Calu3 (cell line): Measurements from ENCODE around the gene RBM25. TPM values are rescaled to one million over a fixed set of nuclear protein-coding genes. Genes with fewer than 3 reads are reported as not detected.

Experiments
- BruUV-seq: library from RNA; stranded (reverse); fragments of 400-500 nt; replicated peaks from 2 replicates; lab custom pipeline; 2021; lab: Mats Ljungman, UMichigan
- CTCF ChIA-PET: fragments of 300-600 bp; sonication (Branson Sonifier 250); formaldehyde crosslinking; loops from one replicate; lab custom pipeline; 2022; ENCODE audit warnings: antibody characterized with exemption; lab: Charles Lee
- DNase-seq: peaks from one replicate; pipeline ENCODE4 v3.0.0; 2022
- H3K27ac Mint-ChIP-seq: one replicate; pipeline ENCODE4 v1.8.0; 2022; ENCODE audit warnings: mixed read lengths; ENCODE audit not compliant: unreplicated experiment
- H3K27me3 Mint-ChIP-seq: one replicate; pipeline ENCODE4 v1.8.0; 2022; ENCODE audit warnings: mixed read lengths; ENCODE audit not compliant: unreplicated experiment
- H3K36me3 Mint-ChIP-seq: one replicate; pipeline ENCODE4 v1.8.0; 2022; ENCODE audit warnings: mild to moderate bottlenecking, moderate library complexity, mixed read lengths; ENCODE audit not compliant: insufficient read depth, unreplicated experiment
- H3K4me1 Mint-ChIP-seq: one replicate; pipeline ENCODE4 v1.8.0; 2022; ENCODE audit warnings: mild to moderate bottlenecking, low read depth, mixed read lengths; ENCODE audit not compliant: unreplicated experiment
- H3K4me3 Mint-ChIP-seq: one replicate; pipeline ENCODE4 v1.8.0; 2022; ENCODE audit warnings: mild to moderate bottlenecking, low read depth, moderate library complexity, mixed read lengths; ENCODE audit not compliant: unreplicated experiment
- H3K9me3 Mint-ChIP-seq: one replicate; pipeline ENCODE4 v1.8.0; 2022; ENCODE audit warnings: low read depth, mixed read lengths; ENCODE audit not compliant: unreplicated experiment
- intact Hi-C: fragments of 100-400 bp; cut with micrococcal nuclease; formaldehyde crosslinking; loops from one replicate; pipeline ENCODE4 v1.10.0; 2022; ENCODE audit not compliant: unreplicated experiment
- total RNA-seq: library from RNA; stranded (reverse); gene quantifications from 2 replicates; pipeline ENCODE4 v1.2.3, GENCODE V29; 2022
- TF ChIP-seq, protein P1 (sequence below): fragments of 200-600 bp; IDR thresholded peaks from one replicate; pipeline ENCODE4 v1.8.0; 2022; ENCODE audit warnings: antibody characterized with exemption; ENCODE audit not compliant: unreplicated experiment

The RBM25 gene
- total RNA-seq, 1 experiment from 2014 or later: 87.5 TPM

- H3K4me1 Mint-ChIP-seq: no peaks in the 10 kb centered on the region
- H3K36me3 Mint-ChIP-seq: peaks cover 47% of the 10 kb centered on the region
- no peaks in the 10 kb centered on the region for H3K27me3 Mint-ChIP-seq
- TF ChIP-seq, protein P1, sequence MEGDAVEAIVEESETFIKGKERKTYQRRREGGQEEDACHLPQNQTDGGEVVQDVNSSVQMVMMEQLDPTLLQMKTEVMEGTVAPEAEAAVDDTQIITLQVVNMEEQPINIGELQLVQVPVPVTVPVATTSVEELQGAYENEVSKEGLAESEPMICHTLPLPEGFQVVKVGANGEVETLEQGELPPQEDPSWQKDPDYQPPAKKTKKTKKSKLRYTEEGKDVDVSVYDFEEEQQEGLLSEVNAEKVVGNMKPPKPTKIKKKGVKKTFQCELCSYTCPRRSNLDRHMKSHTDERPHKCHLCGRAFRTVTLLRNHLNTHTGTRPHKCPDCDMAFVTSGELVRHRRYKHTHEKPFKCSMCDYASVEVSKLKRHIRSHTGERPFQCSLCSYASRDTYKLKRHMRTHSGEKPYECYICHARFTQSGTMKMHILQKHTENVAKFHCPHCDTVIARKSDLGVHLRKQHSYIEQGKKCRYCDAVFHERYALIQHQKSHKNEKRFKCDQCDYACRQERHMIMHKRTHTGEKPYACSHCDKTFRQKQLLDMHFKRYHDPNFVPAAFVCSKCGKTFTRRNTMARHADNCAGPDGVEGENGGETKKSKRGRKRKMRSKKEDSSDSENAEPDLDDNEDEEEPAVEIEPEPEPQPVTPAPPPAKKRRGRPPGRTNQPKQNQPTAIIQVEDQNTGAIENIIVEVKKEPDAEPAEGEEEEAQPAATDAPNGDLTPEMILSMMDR: no peak
- no TSS peak for BruUV-seq
- H3K9me3 Mint-ChIP-seq: no peaks in the 10 kb centered on the region
- intact Hi-C loops: no loop called here
- DNase-seq: no peak
- CTCF ChIA-PET: no interaction called here
- H3K27ac Mint-ChIP-seq: no peak overlapping the region
- no peak overlapping the region for H3K4me3 Mint-ChIP-seq
These were observed 66.8 kb downstream of the RBM25 start for GRCh38 chr14:73125169-73125588.

- no peaks in the 10 kb centered on the region for H3K27me3 Mint-ChIP-seq
- H3K36me3 Mint-ChIP-seq: peaks cover 44% of the 10 kb centered on the region
- no peak for DNase-seq
- CTCF ChIA-PET: no interaction called here
- intact Hi-C loops: no loop called here
- no peaks in the 10 kb centered on the region for H3K9me3 Mint-ChIP-seq
- BruUV-seq: no TSS peak
- no peaks in the 10 kb centered on the region for H3K4me1 Mint-ChIP-seq
- TF ChIP-seq, protein P1: no peak
- no peak overlapping the region for H3K27ac Mint-ChIP-seq
- no peak overlapping the region for H3K4me3 Mint-ChIP-seq
These were observed 67.4 kb downstream of the RBM25 start for GRCh38 chr14:73125746-73126145.

DNA sequence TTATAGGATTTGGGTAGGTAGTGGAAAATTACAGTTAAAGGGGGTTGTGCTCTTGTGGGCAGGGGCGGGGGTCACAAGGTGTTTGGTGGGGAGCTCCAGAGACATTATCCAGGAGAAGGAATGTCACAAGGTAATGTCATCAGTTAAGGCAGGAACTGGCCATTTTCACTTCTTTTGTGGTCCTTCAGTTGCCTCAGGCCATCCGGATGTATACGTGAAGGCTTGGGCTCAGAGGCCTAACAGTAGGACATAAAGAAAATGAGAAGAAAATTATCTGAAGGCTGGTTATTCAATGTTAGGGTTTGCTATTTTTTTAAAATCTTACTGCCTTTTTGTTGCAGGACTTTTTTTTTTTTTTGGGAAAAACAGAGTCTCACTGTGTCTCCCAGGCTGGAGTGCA lies 75.5 kb downstream of the RBM25 start:
- CTCF ChIA-PET: no interaction called here
- no TSS peak for BruUV-seq

GRCh38 chr14:73136085-73136386 lies 77.7 kb downstream of the RBM25 start:
- Mint-ChIP-seq H3K27ac (peak overlapping the region; percentile 55), H3K4me1 (peaks cover 12% of the 10 kb centered on the region), H3K36me3 (peaks cover 32% of the 10 kb centered on the region), H3K27me3 (no peaks in the 10 kb centered on the region), H3K9me3 (peaks cover 5% of the 10 kb centered on the region), H3K4me3 (peak overlapping the region; percentile 77)
- intact Hi-C loops: no loop called here
- DNase-seq: no peak
- no TSS peak for BruUV-seq
- CTCF ChIA-PET: interaction anchor here (0.6 to 1.4 kb wide), 5 partner anchors 78 to 1180 kb away, joined by 3 to 12 read pairs (median 5); partner anchors contain the start of gene RBM25
- TF ChIP-seq, protein P1: no peak

More for the DNA sequence above, 75.5 kb downstream of the RBM25 start:
- Mint-ChIP-seq H3K36me3 (peaks cover 28% of the 10 kb centered on the region), H3K4me3 (no peak overlapping the region), H3K9me3 (peaks cover 5% of the 10 kb centered on the region), H3K27ac (no peak overlapping the region), H3K27me3 (no peaks in the 10 kb centered on the region), H3K4me1 (peaks cover 12% of the 10 kb centered on the region)
- no peak for DNase-seq
- TF ChIP-seq, protein P1: no peak
- intact Hi-C loops: no loop called here
